OCI-LY3 (cell line): ENCODE data around the gene TMEM191C.
"Not testable (repeated sequence)": the region's sequence is repeated elsewhere in the genome, so short reads cannot be mapped to it uniquely, and the experiment has no call there.

Experiments
- H2AFZ ChIP-seq: fragments of 200-600, 300-600 bp; shearing (Covaris generic); 2 replicates; pipeline ENCODE4 v1.6.0; 2014; ENCODE audit warnings: antibody characterized with exemption, low read depth, low read length
- H3K27ac ChIP-seq: fragments of 200-600, 300-600 bp; sonication (generic); 2 replicates; pipeline ENCODE4 v1.5.1; 2014; ENCODE audit warnings: mild to moderate bottlenecking, low read length, moderate library complexity, mixed read lengths
- H3K27me3 ChIP-seq: fragments of 200-600, 300-600 bp; sonication (generic); 2 replicates; pipeline ENCODE4 v1.6.1; 2014; ENCODE audit warnings: low read depth, low read length, mixed read lengths
- H3K36me3 ChIP-seq: fragments of 200-600, 300-600 bp; sonication (generic); replicated peaks from 2 replicates; pipeline ENCODE3; 2014; ENCODE audit warnings: low read depth, low read length, mixed read lengths
- H3K4me1 ChIP-seq: fragments of 300-600, 200-600 bp; sonication (generic); 2 replicates; pipeline ENCODE4 v1.6.1; 2014; ENCODE audit warnings: low read length, mixed read lengths
- H3K4me2 ChIP-seq: fragments of 200-600, 300-600 bp; sonication (generic); 2 replicates; pipeline ENCODE4 v1.6.1; 2014; ENCODE audit warnings: low read length, mixed read lengths
- H3K4me3 ChIP-seq: fragments of 300-600, 200-600 bp; sonication (generic); 2 replicates; pipeline ENCODE4 v1.5.1; 2014; ENCODE audit warnings: antibody characterized with exemption, mild to moderate bottlenecking, low read length, moderate library complexity
- H3K79me2 ChIP-seq: fragments of 300-600, 200-600 bp; shearing (Covaris generic); 2 replicates; pipeline ENCODE4 v1.6.1; 2014; ENCODE audit warnings: mild to moderate bottlenecking, low read length, mixed read lengths
- H3K9ac ChIP-seq: fragments of 300-600, 200-600 bp; shearing (Covaris generic); 2 replicates; pipeline ENCODE4 v1.6.0; 2014; ENCODE audit warnings: mild to moderate bottlenecking, low read length, moderate library complexity
- H3K9me3 ChIP-seq: fragments of 200-600, 300-600 bp; shearing (Covaris generic); 2 replicates; pipeline ENCODE4 v1.6.1; 2014; ENCODE audit warnings: low read length, mixed read lengths; ENCODE audit not compliant: insufficient read depth
- H4K20me1 ChIP-seq: fragments of 200-600, 300-600 bp; sonication (generic); 2 replicates; pipeline ENCODE4 v1.6.1; 2016; ENCODE audit warnings: low read length, mixed read lengths; ENCODE audit not compliant: insufficient read depth
- CTCF ChIP-seq: fragments of 200-600, 300-600 bp; sonication (generic); IDR thresholded peaks from 2 replicates; pipeline ENCODE4 v1.5.1; 2014; ENCODE audit warnings: antibody characterized with exemption, low read length, low read depth
- EZH2phosphoT487 ChIP-seq: fragments of 200-600 bp; shearing (Covaris generic); IDR thresholded peaks from 2 replicates; pipeline ENCODE4 v1.6.1; 2018; ENCODE audit warnings: antibody characterized with exemption, mixed run types, low read depth

TMEM191C gene

DNA sequence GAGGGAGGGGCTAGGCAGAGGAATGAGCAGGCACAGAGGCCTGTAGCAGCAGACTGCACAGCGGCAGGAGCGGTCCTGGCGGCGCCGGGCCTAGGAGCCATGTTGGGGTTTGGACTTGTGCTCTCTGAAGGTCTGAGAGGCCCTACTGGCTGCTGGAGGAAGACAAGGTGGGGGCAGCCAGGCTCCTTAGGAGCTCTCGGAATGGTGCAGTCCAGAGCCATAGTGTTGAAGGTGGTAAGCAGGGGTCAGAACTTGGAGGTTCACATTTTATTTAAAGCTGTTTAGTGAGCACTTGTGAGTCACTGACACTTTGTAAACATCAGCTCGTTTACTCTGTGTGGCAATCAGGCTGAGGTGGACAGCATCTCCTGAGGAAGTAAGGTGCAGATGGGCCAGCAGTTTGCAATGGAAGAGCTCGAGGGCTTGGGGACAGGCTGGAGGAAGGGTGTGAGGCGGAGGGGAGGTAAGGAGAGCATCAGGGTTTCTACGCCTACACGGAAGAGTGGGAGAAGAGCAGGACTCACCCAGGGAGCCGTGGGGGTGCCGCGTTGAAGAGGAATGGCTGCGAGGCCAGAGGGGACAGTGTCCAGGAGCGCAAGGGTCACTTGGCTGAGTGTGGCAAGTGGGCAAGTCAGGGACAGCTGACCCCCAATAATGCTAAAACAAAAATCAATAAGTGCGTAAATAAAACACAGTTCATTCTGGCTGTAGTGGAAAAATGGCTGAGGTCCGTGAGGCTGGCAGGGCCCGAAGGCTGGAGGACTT, 10.0 kb upstream of the TMEM191C start:
- H3K4me2 ChIP-seq = no peak overlapping the region
- no peak overlapping the region for H3K4me3 ChIP-seq
- H4K20me1 ChIP-seq = no peaks in the 10 kb centered on the region
- no peaks in the 10 kb centered on the region for H3K36me3 ChIP-seq
- H3K27me3 ChIP-seq = no peaks in the 10 kb centered on the region
- H3K79me2 ChIP-seq = no peaks in the 10 kb centered on the region
- H3K9me3 ChIP-seq = no peaks in the 10 kb centered on the region
- no peak overlapping the region for H2AFZ ChIP-seq
- TF ChIP-seq EZH2phosphoT487 (no peak), CTCF (no peak)
- H3K4me1 ChIP-seq = no peaks in the 10 kb centered on the region
- H3K27ac ChIP-seq = no peak overlapping the region
- H3K9ac ChIP-seq = no peak overlapping the region

GRCh38 chr22:21462672-21463071, 4.5 kb upstream of the TMEM191C start:
- H3K4me1 ChIP-seq, H2AFZ ChIP-seq, H3K27ac ChIP-seq, H3K9me3 ChIP-seq, H4K20me1 ChIP-seq, H3K4me3 ChIP-seq, H3K9ac ChIP-seq, H3K27me3 ChIP-seq, H3K36me3 ChIP-seq, H3K79me2 ChIP-seq, H3K4me2 ChIP-seq: not testable (repeated sequence)

DNA sequence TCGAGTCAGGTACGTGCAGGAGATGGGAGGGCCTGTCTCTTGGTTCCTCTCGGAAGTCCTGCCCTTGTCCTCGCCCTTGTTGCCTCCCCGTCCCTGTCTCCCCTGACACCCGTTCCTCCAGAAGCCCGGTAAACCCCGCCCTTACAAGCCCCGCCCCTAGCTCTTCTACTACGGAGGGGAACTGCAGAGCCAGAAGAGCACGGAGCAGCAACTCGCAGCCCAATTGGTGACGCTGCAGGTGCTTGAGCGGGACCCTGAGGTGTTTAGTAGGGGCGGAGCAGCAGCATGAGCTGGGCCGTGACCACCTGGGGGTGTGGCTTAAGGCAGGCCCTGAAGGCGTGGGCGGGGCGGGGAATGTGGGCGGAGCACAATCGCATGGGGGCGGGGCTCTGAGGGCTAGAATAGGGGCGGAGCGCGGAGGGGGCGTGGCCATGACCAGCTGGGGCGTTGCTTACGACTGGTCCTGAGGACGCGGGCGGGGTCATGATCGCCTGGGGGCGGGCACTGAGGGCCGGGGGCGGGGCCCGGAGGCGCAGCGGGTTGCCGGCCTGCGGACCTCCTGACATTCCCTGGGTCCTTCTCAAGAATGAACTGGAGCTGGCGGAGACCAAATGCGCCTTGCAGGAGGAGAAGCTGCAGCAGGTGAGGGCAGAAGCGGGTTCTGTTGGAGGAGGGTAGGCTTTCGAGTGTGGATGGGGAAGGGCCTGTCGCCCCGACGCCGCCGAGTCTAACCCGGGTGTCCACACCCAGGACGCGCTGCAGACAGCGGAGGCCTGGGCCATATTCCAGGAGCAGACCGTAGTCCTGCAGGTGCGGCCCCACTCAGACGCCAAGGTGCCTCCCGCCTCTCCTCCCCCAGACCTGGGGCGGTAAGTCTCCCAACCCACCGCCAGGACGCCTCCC, 1.3 kb downstream of the TMEM191C start:
- not testable (repeated sequence) for H3K79me2 ChIP-seq, H3K4me1 ChIP-seq, H2AFZ ChIP-seq, H3K9me3 ChIP-seq, H3K27me3 ChIP-seq, H3K36me3 ChIP-seq, H3K9ac ChIP-seq, H4K20me1 ChIP-seq, H3K4me2 ChIP-seq
- Histone ChIP-seq H3K27ac (peak overlapping the region; percentile 42), H3K4me3 (peak overlapping the region; percentile 55)

DNA sequence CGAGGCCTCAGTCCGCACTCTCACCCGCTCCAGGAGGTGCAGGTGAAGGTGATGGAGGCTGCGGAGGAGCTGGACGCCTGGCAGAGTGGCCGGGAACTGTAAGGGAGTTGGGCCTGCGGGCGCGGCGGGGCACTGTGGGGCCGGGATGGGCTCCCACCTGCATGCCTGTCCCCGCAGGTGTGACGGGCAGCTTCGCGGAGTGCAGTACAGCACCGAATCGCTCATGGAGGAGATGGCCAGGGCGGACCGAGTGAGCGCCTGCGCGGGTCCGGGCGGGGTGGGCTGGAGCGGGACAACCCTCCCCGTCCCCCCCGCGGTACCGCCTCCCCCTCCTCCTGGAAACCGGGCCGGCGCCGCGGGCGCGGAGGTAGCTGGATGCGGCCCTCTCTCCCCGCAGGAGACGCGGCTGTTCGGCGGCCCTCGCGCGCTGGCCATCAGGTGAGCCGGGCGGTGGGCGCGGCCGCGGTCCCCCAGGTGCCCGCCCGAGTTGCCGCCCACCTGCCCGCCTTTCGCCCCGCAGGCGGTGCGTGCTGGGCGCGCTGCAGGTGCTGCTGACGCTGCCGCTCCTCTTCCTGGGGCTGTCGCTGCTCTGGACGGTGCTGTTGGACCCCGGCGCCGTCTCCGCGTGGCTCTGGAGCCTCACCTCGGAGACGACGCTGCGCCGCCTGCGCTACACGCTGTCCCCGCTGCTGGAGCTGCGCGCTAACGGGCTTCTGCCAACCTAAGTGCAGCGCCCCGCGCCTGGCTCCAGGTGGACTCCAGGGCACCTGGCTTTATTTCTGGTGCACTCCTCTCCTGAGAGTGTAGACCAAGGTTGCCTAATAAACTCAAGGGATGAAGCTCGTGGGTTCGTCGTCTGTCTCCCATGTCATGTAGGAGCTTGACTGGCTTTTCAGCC, 2.2 kb downstream of the TMEM191C start:
- not testable (repeated sequence) for H3K36me3 ChIP-seq, H2AFZ ChIP-seq, H3K4me1 ChIP-seq, H4K20me1 ChIP-seq, H3K4me3 ChIP-seq, H3K27ac ChIP-seq, H3K9ac ChIP-seq, H3K27me3 ChIP-seq, H3K4me2 ChIP-seq, H3K9me3 ChIP-seq, H3K79me2 ChIP-seq

- not testable (repeated sequence) for H3K27me3 ChIP-seq, H3K4me1 ChIP-seq, H3K79me2 ChIP-seq, H3K4me2 ChIP-seq, H3K27ac ChIP-seq, H4K20me1 ChIP-seq, H3K36me3 ChIP-seq, H2AFZ ChIP-seq, H3K9me3 ChIP-seq, H3K9ac ChIP-seq, H3K4me3 ChIP-seq
Observed at GRCh38 chr22:21472984-21473383, 5.8 kb downstream of the TMEM191C start.

- not testable (repeated sequence) for H3K4me2 ChIP-seq, H4K20me1 ChIP-seq, H3K4me1 ChIP-seq, H3K36me3 ChIP-seq, H3K27ac ChIP-seq, H3K79me2 ChIP-seq, H2AFZ ChIP-seq, H3K9ac ChIP-seq, H3K9me3 ChIP-seq, H3K4me3 ChIP-seq, H3K27me3 ChIP-seq
Observed at GRCh38 chr22:21473664-21474063, 6.5 kb downstream of the TMEM191C start.

- H3K36me3 ChIP-seq, H3K27ac ChIP-seq, H2AFZ ChIP-seq, H3K9me3 ChIP-seq, H3K4me3 ChIP-seq, H3K27me3 ChIP-seq, H3K79me2 ChIP-seq, H3K4me1 ChIP-seq, H3K4me2 ChIP-seq, H4K20me1 ChIP-seq, H3K9ac ChIP-seq: not testable (repeated sequence)
Observed at GRCh38 chr22:21484039-21484438, 16.9 kb downstream of the TMEM191C start.

DNA sequence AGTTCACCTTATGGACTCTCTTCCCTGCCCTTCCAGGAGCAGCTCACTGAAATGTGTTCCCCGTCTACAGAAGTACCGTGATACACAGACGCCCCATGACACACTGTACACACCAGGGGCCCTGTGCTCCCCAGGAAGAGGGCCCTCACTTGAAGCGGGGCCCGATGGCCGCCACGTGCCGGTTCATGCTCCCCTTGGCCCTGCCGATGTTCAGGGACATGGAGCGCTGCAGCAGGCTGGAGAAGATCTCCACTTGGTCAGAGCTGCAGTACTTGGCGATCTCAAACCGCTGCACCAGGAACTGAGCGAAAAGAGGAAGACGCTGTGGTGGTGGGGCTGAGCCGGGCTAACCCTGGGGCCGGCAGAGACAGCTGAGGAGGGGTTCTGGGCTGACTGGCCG, 20.5 kb downstream of the TMEM191C start:
- not testable (repeated sequence) for H2AFZ ChIP-seq, H3K4me2 ChIP-seq, H3K79me2 ChIP-seq, H3K27me3 ChIP-seq, H3K4me3 ChIP-seq, H3K4me1 ChIP-seq, H3K36me3 ChIP-seq, H3K9ac ChIP-seq, H4K20me1 ChIP-seq, H3K27ac ChIP-seq, H3K9me3 ChIP-seq
